ENCODE results near the gene UBXN10. TPM values are rescaled to one million over a fixed set of nuclear protein-coding genes. Genes with fewer than 3 reads are reported as not detected.

UBXN10 gene
- total RNA-seq, 1 donor from 2014 or later: 0.87 TPM

GRCh38 chr1:20190256-20191160 lies 4.6 kb downstream of the UBXN10 start:
- H3K36me3 ChIP-seq: no peaks in the 10 kb centered on the region
- no peak for ATAC-seq
- no peak for TF ChIP-seq CTCF (IDR thresholded peaks at IDR 0.05)
- DNase-seq: no peak
- intact Hi-C loops (cut with DNase I): no loop called here
- H3K4me1 ChIP-seq: peaks cover 27% of the 10 kb centered on the region
- H3K27ac ChIP-seq: no peak overlapping the region
- H3K27me3 ChIP-seq: no peaks in the 10 kb centered on the region
- no peaks in the 10 kb centered on the region for H3K9me3 ChIP-seq
- H3K4me3 ChIP-seq: no peak overlapping the region

GRCh38 chr1:20191266-20191825 lies 5.5 kb downstream of the UBXN10 start:
- TF ChIP-seq CTCF (IDR thresholded peaks at IDR 0.05): no peak

GRCh38 chr1:20192364-20192763 lies 6.5 kb downstream of the UBXN10 start:
- Histone ChIP-seq H3K4me1 (peaks cover 12% of the 10 kb centered on the region), H3K9me3 (no peaks in the 10 kb centered on the region), H3K27me3 (no peaks in the 10 kb centered on the region), H3K27ac (no peak overlapping the region), H3K4me3 (no peak overlapping the region), H3K36me3 (no peaks in the 10 kb centered on the region)
- TF ChIP-seq CTCF (IDR thresholded peaks at IDR 0.05): no peak
- intact Hi-C loops (cut with DNase I): no loop called here
- no peak for DNase-seq
- no peak for ATAC-seq

More at GRCh38 chr1:20191266-20191825, 5.5 kb downstream of the UBXN10 start:
- H3K4me1 ChIP-seq: peaks cover 22% of the 10 kb centered on the region
- no peak overlapping the region for H3K27ac ChIP-seq
- no peak overlapping the region for H3K4me3 ChIP-seq
- no peak for DNase-seq
- H3K36me3 ChIP-seq: no peaks in the 10 kb centered on the region
- H3K9me3 ChIP-seq: no peaks in the 10 kb centered on the region
- intact Hi-C loops (cut with DNase I): no loop called here
- no peaks in the 10 kb centered on the region for H3K27me3 ChIP-seq
- no peak for ATAC-seq

- Histone ChIP-seq H3K27ac (no peak overlapping the region), H3K9me3 (no peaks in the 10 kb centered on the region), H3K4me1 (peaks cover 7% of the 10 kb centered on the region), H3K36me3 (no peaks in the 10 kb centered on the region), H3K4me3 (no peak overlapping the region), H3K27me3 (no peaks in the 10 kb centered on the region)
- no peak for TF ChIP-seq CTCF (IDR thresholded peaks at IDR 0.05)
- intact Hi-C loops (cut with DNase I): no loop called here
- DNase-seq: no peak
- no peak for ATAC-seq
Observed at GRCh38 chr1:20192871-20193411, 7.0 kb downstream of the UBXN10 start.

GRCh38 chr1:20194224-20194623 lies 8.3 kb downstream of the UBXN10 start:
- no peaks in the 10 kb centered on the region for H3K36me3 ChIP-seq
- no peaks in the 10 kb centered on the region for H3K9me3 ChIP-seq
- no peak overlapping the region for H3K4me3 ChIP-seq
- no peak for TF ChIP-seq CTCF (IDR thresholded peaks at IDR 0.05)
- ATAC-seq (no peak), DNase-seq (no peak)
- intact Hi-C loops (cut with DNase I): no loop called here
- peaks cover 7% of the 10 kb centered on the region for H3K4me1 ChIP-seq
- H3K27me3 ChIP-seq: no peaks in the 10 kb centered on the region
- no peak overlapping the region for H3K27ac ChIP-seq

All from upper lobe of right lung (tissue), 1 donor.